H54 (cell line): ENCODE measurements around the gene TREM1.
"Not testable (repeated sequence)": the region's sequence is repeated elsewhere in the genome, so short reads cannot be mapped to it uniquely, and the experiment has no call there.

Experiments
- DNase-seq: peaks from one replicate; pipeline ENCODE4 v3.0.0; 2011; ENCODE audit warnings: low spot score, mixed read lengths; ENCODE audit not compliant: insufficient read length
- FAIRE-seq: peaks from 3 replicates; lab custom pipeline; 2011; peaks lifted over from hg19 to GRCh38; lab: Jason Lieb, UNC
- POLR2A ChIP-seq: IDR thresholded peaks from 2 replicates; pipeline ENCODE4 v1.6.1; 2011; ENCODE audit warnings: low read depth, mild to moderate bottlenecking, low read length

Gene TREM1

GRCh38 chr6:41318261-41318653 lies 31.8 kb upstream of the TREM1 start:
- DNase-seq (no peak), FAIRE-seq (no peak)
- TF ChIP-seq POLR2A, result no peak

GRCh38 chr6:41315943-41316620 lies 29.6 kb upstream of the TREM1 start:
- no peak for DNase-seq
- no peak for TF ChIP-seq POLR2A
- FAIRE-seq, result no peak

GRCh38 chr6:41315203-41315602 lies 28.7 kb upstream of the TREM1 start:
- DNase-seq, result no peak
- TF ChIP-seq POLR2A, result no peak
- no peak for FAIRE-seq

GRCh38 chr6:41306187-41306854 lies 19.8 kb upstream of the TREM1 start:
- DNase-seq (no peak), FAIRE-seq (no peak)

GRCh38 chr6:41302638-41303037 lies 16.2 kb upstream of the TREM1 start:
- DNase-seq (no peak), FAIRE-seq (no peak)
- no peak for TF ChIP-seq POLR2A

More at GRCh38 chr6:41306187-41306854, 19.8 kb upstream of the TREM1 start:
- TF ChIP-seq POLR2A, result no peak

GRCh38 chr6:41298785-41299502 lies 12.5 kb upstream of the TREM1 start:
- FAIRE-seq (no peak), DNase-seq (no peak)
- TF ChIP-seq POLR2A, result no peak

GRCh38 chr6:41297248-41297647 lies 10.8 kb upstream of the TREM1 start:
- not testable (repeated sequence) for FAIRE-seq, DNase-seq

GRCh38 chr6:41294214-41294872 lies 7.9 kb upstream of the TREM1 start:
- DNase-seq (no peak), FAIRE-seq (no peak)
- TF ChIP-seq POLR2A, result no peak

- no peak for TF ChIP-seq POLR2A
- FAIRE-seq (no peak), DNase-seq (no peak)
These were observed 5.2 kb upstream of the TREM1 start for GRCh38 chr6:41291717-41292116.

GRCh38 chr6:41289815-41290214 lies 3.3 kb upstream of the TREM1 start:
- no peak for TF ChIP-seq POLR2A
- DNase-seq (no peak), FAIRE-seq (no peak)

- FAIRE-seq (no peak), DNase-seq (no peak)
- no peak for TF ChIP-seq POLR2A
These were observed 2.3 kb upstream of the TREM1 start for GRCh38 chr6:41288754-41289129.

GRCh38 chr6:41288030-41288753 lies 1.7 kb upstream of the TREM1 start:
- FAIRE-seq (no peak), DNase-seq (no peak)
- TF ChIP-seq POLR2A, result no peak

GRCh38 chr6:41284726-41285125 lies 1.8 kb downstream of the TREM1 start:
- FAIRE-seq (no peak), DNase-seq (no peak)
- no peak for TF ChIP-seq POLR2A
